Right atrium auricular region (tissue), 2 donors: ENCODE data around the gene ERC2. TPM values are rescaled to one million over a fixed set of nuclear protein-coding genes. Genes with fewer than 3 reads are reported as not detected.
A peak's percentile ranks its signal among the peaks of the same experiment; 100 is the strongest.

Experiments
- DNase-seq: peaks from one replicate; pipeline ENCODE4 v3.0.0-alpha.2; 2019; ENCODE audit warnings: low spot score
- H3K27ac ChIP-seq, 2 donors: fragments of 200-600 bp; sonication (generic); 1 replicate in 1 of 2; 2 replicates in 1 of 2; pipeline ENCODE4 v1.5.1; 2016 to 2019
- H3K27me3 ChIP-seq, 2 donors: fragments of 200-600 bp; sonication (generic); one replicate each; pipeline versions ENCODE4 v1.5.1 to v1.6.0; 2017 to 2019
- H3K36me3 ChIP-seq: fragments of 200-600 bp; sonication (generic); one replicate; pipeline ENCODE4 v1.5.1; 2016
- H3K4me1 ChIP-seq, 2 donors: fragments of 200-600 bp; sonication (generic); one replicate each; pipeline versions ENCODE4 v1.5.1 to v1.6.0; 2017 to 2019
- H3K4me3 ChIP-seq, 2 donors: fragments of 200-600 bp; sonication (generic); 1 replicate in 1 of 2; 2 replicates in 1 of 2; pipeline ENCODE4 v1.5.1; 2017 to 2019; ENCODE audit warnings: mild to moderate bottlenecking in 1 of 2, moderate library complexity in 1 of 2
- H3K9me3 ChIP-seq, 2 donors: fragments of 200-600 bp; sonication (generic); one replicate each; pipeline ENCODE4 v1.5.1; 2019
- total RNA-seq, 2 donors: library from RNA; depleted of rRNA; stranded (reverse); fragments of >200 nt; gene quantifications; one replicate each; pipeline ENCODE4 v1.1.0, GENCODE V29; 2016
- TF ChIP-seq, protein P1 (sequence below), 2 donors: fragments of 200-600 bp; sonication (generic); IDR thresholded peaks; one replicate each; pipeline ENCODE4 v1.5.1; 2019; ENCODE audit warnings: antibody characterized with exemption in 2 of 2

The ERC2 gene
- total RNA-seq, 2 donors from 2014 or later: 2.9 to 4.0 TPM

DNA sequence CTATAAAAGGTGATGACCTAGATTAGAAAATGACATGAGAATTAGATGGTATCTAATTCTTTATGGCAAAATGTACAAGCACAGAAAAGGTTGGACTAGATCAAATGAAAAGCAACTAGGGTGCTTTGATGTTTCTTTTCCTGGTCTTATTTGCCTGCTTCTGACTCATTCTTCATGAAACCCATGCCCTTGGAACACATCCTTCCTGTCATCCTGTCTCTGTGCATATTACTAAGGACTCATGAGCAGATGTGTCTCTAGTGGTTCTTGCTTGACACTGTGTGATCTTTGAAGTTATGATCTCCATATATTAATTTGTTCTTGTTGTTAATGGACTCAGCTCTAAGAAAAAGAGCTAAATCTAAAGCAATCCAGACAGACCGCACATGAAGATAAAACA, 314.0 kb downstream of the ERC2 start:
- no peak for DNase-seq
- Histone ChIP-seq H3K27me3 (no peaks in the 10 kb centered on the region), H3K36me3 (no peaks in the 10 kb centered on the region), H3K9me3 (no peaks in the 10 kb centered on the region), H3K27ac (no peak overlapping the region), H3K4me1 (no peaks in the 10 kb centered on the region), H3K4me3 (no peak overlapping the region)
- TF ChIP-seq, protein P1, sequence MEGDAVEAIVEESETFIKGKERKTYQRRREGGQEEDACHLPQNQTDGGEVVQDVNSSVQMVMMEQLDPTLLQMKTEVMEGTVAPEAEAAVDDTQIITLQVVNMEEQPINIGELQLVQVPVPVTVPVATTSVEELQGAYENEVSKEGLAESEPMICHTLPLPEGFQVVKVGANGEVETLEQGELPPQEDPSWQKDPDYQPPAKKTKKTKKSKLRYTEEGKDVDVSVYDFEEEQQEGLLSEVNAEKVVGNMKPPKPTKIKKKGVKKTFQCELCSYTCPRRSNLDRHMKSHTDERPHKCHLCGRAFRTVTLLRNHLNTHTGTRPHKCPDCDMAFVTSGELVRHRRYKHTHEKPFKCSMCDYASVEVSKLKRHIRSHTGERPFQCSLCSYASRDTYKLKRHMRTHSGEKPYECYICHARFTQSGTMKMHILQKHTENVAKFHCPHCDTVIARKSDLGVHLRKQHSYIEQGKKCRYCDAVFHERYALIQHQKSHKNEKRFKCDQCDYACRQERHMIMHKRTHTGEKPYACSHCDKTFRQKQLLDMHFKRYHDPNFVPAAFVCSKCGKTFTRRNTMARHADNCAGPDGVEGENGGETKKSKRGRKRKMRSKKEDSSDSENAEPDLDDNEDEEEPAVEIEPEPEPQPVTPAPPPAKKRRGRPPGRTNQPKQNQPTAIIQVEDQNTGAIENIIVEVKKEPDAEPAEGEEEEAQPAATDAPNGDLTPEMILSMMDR (IDR thresholded peaks at IDR 0.05): no peak

DNA sequence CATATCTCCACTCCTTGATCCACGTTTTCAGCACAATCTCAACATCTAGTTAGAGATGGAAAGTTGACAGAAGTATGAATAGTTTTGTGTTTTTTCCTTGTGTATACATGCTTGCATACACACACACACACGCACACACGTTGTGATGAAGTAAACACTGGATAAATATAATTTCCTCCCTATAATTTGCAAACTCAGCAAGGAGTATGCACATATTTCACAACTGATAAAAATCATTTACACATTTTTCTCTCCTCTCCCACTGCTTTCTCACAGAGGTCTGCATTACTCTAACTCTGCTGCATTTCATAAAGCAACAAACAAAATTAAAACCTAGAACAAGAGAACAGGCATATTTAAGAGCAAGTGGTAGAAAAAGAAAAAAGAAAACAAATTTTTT, 320.9 kb downstream of the ERC2 start:
- H3K27me3 ChIP-seq: no peaks in the 10 kb centered on the region
- H3K27ac ChIP-seq: no peak overlapping the region
- TF ChIP-seq, protein P1 (IDR thresholded peaks at IDR 0.05): no peak
- DNase-seq: no peak
- H3K4me3 ChIP-seq: no peak overlapping the region
- no peaks in the 10 kb centered on the region for H3K36me3 ChIP-seq
- H3K4me1 ChIP-seq: no peaks in the 10 kb centered on the region
- no peaks in the 10 kb centered on the region for H3K9me3 ChIP-seq

DNA sequence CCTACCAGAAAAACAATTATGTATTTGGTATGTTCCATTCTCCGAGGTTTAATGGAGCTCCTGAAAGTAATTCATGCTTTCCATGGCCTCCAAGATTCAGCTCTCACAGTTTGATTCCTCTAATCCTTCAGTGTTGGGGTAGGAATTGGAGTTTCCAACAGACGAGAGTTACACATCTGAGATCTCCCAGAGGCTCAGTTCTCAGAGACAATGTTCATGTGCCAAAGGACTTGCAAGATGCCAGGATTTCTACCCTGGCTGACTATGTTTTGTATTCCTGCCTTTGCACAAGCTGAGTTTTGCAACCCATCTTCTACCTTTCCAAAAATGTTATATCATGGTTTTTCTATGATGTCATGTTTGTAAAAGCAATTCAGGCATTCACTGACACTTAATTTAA, 322.9 kb downstream of the ERC2 start:
- DNase-seq: no peak
- peak overlapping the region in 1 of 2 donors; percentile 12 for H3K27ac ChIP-seq
- H3K9me3 ChIP-seq: no peaks in the 10 kb centered on the region
- no peaks in the 10 kb centered on the region for H3K4me1 ChIP-seq
- no peaks in the 10 kb centered on the region for H3K27me3 ChIP-seq
- TF ChIP-seq, protein P1 (IDR thresholded peaks at IDR 0.05): no peak
- no peaks in the 10 kb centered on the region for H3K36me3 ChIP-seq
- no peak overlapping the region for H3K4me3 ChIP-seq

DNA sequence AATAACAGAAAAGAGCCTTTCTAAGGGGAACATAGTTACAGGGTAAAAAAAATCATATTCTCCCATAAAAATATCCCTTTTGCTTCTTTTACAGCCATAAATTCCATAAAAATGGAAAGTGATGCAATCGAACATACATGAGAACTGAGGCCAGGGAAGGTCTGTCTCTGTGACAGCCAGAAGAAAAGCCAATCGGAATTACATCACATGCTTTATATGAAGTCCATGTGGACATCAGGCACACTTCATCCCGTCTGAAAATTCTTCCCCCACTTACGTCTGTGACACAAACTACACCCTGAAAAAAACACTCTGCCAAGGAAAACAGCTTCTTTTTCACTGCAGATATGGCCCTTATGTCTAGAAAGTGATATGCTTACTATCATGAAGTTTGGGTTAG, 323.5 kb downstream of the ERC2 start:
- DNase-seq: no peak
- Histone ChIP-seq H3K27me3 (no peaks in the 10 kb centered on the region), H3K9me3 (no peaks in the 10 kb centered on the region), H3K36me3 (no peaks in the 10 kb centered on the region), H3K4me1 (no peaks in the 10 kb centered on the region), H3K4me3 (no peak overlapping the region), H3K27ac (peak overlapping the region in 1 of 2 donors; percentile 12)
- TF ChIP-seq, protein P1 (IDR thresholded peaks at IDR 0.05): no peak

DNA sequence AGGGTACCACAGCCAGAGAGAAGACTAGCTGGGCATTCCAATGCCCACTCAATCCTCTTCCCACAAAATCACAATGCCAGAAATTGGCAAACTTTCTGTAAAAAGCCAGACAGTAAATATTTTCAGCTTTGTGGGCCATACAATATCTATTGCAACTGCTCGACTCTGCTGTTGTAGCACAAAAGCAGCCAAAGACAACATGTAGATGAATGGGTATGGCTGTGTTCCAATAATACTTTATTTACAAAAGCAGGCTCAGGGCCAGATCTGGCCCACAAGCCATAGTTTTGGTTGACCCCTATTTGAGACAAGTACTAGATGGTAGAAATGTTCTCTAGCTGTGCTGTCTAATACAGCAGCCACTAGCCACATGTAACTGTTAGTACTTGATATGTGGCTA, 330.9 kb downstream of the ERC2 start:
- TF ChIP-seq, protein P1 (IDR thresholded peaks at IDR 0.05): no peak
- Histone ChIP-seq H3K9me3 (no peaks in the 10 kb centered on the region), H3K27ac (no peak overlapping the region), H3K4me1 (no peaks in the 10 kb centered on the region), H3K27me3 (no peaks in the 10 kb centered on the region), H3K36me3 (no peaks in the 10 kb centered on the region), H3K4me3 (no peak overlapping the region)
- DNase-seq: no peak

DNA sequence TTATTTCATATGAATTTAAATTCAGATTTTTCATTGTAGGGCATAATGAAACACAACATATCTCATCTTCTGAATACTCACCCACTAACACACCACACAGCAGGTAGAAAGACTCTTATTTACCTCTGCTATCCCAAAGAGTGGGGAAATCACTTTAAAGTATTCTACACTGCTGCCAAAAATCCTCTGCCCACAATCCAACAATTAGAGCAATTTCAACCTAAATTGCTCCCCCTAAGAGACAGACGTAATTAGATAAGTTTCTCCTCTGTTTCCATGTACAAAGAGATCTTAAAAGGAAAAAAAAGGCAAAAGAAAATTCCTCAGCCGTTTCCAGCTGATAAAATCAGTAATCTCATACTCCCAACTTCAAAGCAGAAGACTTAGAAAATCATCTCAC, 331.8 kb downstream of the ERC2 start:
- TF ChIP-seq, protein P1 (IDR thresholded peaks at IDR 0.05): no peak
- Histone ChIP-seq H3K27me3 (no peaks in the 10 kb centered on the region), H3K4me1 (no peaks in the 10 kb centered on the region), H3K36me3 (no peaks in the 10 kb centered on the region), H3K27ac (no peak overlapping the region), H3K4me3 (no peak overlapping the region), H3K9me3 (no peaks in the 10 kb centered on the region)
- DNase-seq: no peak
